Measurements from ENCODE around the gene CDC42EP4.
"Not testable (repeated sequence)": the region's sequence is repeated elsewhere in the genome, so short reads cannot be mapped to it uniquely, and the experiment has no call there.

Gene CDC42EP4

DNA sequence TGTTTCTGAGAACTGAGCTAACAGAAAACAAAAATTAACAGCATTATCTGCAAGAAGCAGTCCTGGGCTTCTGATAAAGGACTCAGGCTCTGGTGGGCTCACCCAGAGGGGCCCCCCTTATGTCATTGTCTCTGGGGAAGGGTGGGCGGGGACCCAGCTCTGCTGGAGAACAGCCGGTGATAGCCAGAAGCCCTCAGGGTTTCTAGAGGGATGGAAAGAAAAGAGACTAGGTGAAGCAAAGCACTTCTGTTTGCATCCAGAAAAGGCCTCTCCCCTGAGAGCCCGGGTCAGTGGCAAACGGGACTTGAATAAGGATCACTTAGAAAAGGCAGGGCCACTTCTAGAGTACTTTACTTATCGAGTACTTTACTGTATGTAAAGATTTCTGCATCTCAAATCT lies 7.0 kb upstream of the CDC42EP4 start:
- DNase-seq = no peak

DNA sequence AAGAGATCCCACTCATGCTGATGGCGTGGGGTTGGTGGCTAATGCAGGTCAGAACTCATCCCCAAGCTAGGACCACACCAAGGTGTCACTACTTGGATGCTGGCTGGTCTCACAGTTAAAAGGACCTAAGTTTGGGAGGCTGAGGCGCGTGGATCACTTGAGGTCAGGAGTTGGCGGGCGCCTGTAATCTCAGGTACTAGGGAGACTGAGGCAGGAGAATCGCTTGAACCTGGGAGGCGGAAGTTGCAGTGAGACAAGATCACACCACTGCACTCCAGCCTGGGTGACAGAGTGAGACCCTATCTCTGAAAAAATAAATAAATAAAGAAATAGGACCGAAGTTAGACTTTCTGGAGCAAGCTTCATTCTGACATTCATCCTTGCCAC lies 6.6 kb upstream of the CDC42EP4 start:
- no peak for DNase-seq

DNA sequence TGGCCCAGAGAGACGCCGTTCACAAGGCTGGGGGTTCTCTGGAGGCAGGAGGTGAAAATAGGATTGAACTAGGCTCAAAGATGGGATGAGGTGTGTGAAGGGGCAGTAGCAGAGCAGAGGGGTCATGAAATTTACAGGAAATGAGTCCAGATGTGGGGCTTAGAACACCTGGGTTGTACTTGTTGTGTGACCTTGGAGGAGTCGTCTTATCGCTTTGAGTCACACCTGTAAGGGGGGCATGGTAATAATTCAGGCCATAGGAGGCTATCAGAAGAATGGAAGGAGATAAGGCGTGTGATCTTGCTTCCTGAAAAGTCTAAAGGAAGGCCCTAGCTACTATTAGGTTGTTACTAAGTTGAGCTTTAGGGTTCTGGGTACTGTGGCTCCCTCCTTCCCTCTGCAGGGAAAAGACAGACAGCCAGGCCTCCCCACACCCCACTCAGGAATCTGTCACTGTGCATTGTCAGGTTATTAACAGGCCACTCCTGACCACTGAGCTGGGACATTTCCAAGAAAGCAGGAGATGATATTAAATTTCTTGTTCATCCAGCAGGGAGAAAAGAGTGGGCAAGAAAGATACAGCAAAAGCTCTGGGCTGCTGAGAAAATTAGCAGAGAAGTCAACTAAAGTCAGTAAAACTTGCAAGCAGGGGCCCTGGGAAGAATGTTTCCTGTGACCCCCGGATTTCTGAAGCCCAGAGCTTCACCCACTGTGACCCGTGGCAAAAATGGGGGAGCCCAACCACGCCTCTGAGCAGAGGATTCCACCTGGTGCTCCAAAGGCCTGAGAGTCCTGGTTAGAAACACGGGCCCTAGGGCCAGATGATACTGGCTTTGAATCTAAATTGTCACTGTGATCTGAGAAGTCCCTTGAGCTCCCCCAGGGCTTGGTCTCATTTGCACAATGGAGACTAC lies 6.0 kb upstream of the CDC42EP4 start:
- DNase-seq = no peak

DNA sequence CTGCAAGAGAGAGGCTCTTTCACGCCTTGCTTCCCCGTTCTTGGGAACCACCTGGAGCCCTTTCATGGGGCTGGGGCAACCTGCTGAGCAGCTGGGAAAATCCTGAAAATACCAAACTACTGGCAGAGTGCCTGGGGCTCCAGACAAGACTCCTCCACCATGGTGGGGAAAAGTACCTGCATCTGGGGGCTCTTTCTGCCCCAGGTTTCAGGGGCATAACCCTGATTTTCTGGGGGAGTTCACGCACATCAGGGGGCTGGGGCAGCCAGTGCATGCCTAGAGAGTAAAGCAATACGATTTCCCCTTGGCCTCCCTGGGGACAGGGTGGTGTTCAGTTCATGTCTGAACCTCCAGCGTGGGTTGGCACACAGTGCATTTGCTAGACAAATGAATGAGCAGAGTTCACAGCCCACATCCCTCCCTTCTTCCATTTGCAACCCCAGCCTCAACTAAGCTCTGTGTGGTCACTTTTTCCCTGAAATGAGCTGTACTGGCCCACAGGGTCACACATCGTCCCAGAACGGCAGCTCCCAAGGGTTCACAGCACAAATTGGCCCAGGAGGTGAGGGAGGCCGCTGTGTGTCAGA lies 5.2 kb upstream of the CDC42EP4 start:
- no peak for DNase-seq

DNA sequence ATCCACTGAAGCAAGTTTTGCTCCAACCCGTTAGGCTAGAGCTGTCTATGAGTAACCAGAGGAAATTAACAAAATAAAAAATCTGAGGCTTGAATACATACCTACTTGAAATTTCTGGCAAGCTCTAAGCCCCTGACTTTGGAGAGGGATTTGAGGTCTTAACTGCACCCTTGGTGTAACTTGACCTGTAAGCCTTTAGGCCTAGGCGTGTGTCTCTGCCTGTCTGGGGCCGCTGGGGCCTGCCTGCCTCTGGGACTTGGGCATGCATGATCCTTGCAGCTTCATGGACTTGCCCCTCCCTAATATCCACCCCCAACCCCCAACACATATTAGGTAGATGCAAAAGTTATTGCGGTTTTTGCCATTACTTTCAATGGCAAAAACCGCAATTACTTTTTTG lies 3.7 kb upstream of the CDC42EP4 start:
- no peak for DNase-seq

DNA sequence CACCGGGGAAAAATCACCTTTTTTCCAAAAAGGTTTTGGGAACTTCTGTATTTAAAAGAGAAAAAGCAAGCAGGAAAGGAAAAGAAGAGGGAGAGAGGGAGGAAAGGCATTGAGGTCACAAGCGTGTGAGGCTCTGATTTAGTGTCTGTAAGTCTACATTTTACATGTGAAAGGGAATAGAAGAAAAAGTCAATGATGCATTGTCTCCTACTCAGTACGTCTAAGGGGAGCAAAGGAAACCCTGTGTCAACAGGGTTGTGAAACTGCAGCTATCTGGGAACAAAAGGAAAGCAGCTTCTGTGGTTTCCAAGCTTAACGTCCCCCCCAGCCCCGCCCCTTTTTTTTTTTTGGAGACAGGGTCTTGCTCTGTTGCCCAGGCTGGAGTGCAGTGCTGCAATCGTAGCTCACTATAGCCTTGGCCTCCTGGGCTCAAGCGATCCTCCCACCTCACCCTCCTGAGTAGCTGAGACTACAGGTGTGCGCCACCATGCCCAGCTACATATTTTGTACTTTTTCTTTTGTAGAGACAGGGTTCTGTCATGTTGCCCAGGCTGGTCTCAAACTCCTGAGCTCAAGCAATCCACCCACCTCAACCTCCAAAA lies 1.8 kb upstream of the CDC42EP4 start:
- DNase-seq = no peak

DNA sequence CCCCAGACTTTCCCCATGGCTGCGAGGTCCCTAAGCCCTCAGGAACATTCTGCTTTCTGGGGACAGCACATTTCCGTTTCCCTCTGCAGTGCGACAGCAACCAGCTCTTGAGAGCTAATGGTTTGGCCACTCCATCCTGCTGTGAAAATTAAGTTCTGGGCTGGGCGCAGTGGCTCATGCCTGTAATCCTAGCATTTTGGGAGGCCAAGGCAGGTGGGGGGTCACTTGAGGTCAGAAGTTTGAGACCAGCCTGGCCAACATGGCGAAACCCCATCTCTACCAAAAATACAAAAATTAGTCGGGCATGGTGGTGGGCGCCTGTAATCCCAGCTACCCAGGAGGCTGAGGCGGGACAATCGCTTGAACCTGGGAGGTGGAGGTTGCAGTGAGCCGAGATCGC lies 1.1 kb upstream of the CDC42EP4 start:
- DNase-seq = not testable (repeated sequence)

DNA sequence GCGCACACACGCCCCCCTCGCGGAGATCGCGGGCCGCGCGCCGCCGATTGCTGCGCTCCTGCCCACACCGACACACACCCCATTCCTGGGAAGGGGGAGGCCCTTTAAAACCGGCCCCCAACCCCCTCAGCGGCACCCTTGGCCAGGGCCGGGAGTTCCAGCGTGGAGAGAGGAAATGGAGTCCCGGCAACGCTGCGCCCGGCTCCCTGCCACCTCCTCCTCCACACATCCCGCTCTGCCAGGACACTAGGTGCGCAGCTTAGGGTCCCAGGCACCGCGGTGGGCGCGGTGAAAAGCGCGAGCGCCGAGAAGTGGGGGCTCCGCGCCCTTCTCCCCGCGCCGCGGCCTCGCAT lies 397 bp downstream of the CDC42EP4 start:
- no peak for DNase-seq

DNA sequence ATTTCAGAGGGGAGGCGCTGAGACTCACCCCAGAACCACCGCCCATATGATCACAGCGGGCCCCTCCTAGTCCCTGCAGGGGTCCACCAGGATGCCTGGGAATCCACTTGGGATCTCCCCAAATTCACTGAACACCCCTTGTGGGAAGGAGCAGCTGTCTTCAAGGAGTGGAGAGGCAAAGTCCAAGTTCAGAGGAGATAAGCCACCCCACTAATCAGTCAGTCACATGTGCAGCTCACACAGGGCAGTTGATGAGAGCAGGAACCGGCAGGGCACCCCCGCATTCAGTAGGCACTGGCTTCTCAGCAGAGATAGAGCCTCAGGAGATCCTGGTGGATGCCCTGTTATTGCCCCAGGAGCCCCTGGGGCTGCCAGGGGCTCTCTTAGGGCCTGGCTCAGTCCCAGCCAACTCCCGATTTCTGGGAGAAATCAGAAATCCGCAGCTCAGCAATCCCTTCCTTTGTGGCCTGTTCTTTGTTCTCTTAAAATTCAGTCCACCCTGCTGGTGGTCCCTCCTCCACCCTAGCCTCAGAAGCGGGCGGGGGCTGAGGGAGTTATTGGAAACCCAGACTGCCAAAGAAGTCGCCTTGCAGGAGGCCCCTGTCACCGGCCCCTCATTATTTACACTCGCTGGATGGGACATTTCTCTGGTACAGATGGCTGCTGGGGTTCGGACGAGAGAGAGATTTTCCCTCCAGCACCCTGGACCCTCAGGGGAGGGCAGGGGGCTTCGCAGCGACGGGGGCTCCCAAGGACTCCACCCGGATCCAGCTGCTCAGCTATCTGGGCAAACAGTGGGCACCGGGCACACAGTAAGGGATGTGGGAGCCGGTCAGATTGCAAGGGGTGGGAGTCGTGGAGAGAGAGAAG lies 1.8 kb downstream of the CDC42EP4 start:
- no peak for DNase-seq

DNA sequence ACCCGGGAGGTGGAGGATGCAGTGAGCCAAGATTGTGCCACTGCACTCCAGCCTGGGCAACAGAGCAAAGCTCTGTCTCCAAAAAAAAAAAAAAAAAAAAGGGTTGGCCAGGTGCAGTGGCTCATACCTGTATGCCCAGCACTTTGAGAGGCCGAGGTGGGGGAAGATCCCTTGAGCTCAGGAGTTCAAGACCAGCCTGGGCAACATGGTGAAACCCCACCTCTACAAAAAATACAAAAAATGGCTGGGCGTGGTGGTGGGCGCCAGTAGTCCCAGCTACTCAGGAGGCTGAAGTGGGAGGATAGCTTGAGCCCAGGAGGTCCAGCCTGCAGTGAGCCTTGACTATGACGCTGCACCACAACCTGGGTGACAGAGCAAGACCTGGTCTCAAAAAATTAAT lies 2.8 kb downstream of the CDC42EP4 start:
- not testable (repeated sequence) for DNase-seq

DNA sequence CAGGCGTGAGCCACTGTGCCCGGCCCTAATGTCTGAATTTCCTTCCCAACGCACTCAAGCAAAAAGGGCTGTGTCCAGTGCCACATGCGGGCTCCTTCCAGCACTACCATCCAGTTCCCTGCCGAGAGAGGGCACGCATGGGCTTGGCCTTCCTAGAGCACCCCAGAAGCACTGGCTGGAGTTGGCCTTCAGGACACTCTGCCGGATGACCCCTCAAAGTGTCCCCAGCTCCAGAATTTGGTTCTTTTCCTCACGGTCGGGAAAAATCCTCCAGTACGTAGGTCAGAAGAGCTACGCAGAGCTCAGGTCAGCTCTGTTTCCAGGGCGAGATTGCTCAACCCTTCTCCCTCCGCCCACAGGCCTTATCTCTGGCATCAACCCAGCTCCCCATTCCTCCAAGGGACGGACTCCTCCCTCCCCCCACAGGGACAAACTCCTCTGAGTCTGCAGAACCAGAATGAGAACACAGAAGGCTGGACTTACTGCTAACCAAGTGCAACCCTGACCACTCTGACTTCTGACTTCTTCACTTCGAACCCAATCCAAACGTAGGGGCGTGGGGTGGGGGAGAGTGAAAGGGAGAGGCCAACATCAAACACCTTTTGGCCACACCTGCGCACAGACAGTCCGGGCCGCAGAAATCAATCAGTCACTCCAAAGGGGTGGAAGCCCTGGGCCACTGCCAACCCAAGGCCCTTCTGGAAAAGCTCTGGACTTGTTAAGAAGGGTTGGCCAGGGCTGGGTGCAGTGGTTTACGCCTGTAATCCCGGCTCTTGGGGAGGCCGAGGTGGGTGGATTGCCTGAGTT lies 3.6 kb downstream of the CDC42EP4 start:
- no peak for DNase-seq

DNA sequence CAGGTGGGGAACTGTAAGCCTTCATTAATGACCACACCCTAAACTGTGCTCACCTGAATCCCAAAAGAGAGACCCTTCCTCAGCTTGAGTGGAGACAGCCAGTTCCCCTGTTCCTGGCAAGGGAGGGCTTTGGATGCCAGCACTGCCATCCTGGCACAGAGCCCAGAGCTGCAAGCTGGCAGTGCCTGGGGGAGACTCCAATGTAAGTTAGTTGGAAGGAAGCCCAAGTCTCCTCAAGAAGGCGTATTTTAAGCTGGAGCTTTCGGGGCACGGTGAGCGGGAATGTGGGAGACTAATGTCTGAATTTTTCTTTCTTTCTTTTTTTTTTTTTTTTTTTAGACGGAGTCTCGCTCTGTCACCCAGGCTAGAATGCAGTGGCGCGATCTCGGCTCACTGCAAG lies 4.7 kb downstream of the CDC42EP4 start:
- no peak for DNase-seq

DNA sequence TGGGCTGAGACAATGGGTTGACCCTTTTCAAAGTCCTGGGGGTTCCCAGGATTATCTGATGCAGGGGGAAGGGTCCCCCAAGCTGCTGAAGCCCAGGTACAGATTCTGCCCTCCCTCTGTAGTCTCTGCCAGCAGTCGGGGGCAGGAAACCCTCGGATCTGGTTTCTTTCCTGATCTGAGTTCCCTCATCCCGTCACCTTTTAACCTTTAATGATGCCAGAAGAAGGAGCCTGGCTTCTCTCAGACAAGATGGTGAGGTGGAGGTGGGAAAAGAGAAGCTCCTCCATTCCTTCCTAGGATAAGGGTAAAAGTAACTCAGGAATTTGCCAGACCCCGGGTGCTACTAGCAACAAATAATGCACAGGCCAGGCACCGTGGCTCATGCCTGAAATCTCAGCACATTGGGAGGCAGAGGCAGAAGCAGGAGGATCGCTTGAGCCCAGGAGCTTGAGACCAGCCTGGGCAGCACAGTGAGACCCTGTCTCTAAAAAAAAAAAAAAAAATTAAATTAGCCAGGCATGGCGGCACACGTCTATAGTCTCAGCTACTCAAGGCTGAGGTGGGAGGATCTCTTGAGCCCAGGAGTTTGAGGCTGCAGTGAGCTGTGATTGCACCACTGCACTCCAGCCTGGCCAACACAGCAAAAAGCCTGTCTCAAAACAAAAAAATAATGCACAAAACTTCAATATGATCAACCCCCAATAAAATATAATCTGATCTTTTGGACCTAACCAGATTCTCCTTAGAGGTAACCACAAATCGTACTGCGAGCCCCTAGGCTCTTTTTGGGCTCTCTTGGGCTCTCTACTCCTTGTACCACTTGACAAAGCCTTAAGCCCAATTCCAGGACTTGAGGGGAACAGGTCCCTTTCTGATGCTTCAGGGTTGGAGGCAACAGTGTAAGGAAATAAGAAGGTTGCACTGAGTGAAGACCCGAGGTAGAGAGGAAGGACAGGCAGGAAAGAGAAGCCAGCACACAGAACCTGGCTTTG lies 5.7 kb downstream of the CDC42EP4 start:
- no peak for DNase-seq

DNA sequence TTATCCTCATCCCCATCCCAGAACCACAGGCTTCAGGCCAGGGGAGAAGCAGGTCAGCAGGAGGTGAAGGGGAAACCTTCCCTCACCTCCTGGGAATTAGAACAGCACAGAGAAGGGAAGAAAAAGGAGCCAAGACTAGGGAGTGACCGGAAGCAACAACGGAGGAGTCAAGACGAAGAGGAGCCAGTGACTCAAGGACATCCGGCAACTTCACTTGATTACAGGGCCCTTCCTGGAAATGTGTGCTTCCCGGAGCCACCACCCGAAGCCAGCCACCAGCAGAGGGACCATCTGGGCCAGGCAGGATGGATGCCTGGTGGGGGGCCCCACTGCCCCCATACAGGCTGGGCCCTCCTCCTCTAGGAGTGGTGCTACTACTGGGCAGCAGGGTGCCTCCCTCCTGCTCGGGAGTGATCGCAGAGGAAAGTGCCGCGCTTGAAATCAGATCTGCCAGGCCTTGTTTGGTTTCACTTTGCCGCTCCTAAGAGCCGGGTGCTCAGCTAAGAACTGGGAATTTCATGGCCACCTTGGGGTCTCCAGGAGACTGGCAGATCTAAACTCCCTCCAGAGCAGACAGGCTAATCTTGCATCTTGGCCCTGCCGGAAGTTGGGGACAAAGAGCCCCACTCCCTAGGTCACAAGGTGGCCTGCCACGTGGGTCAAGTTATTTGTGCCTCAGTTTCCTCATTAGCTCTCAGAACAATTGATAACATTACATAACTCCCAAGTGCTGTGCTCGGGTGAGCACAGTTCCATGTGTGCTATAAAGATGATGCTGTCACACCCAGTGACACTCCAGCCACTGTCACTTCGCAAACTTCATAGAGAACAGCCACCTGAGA lies 6.6 kb downstream of the CDC42EP4 start:
- peak; percentile 1 for DNase-seq

DNA sequence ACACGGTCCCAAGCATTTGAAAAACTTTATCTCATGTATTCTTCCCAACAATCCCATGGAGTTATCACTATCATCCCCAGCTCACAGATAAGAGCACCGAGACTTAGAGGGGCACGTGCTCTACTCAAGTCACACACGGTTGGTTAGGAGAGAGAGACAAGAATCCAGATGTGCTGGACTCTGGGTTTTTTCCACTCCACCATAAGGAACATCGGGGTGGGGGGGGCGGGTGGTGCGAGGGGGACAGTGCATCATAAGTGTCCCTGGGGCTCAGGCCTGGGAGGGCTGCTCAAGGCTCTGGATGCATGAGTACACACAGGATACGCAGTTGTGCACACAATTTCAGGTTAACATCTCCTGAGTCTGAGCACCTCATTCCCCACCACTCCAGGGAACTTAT lies 7.4 kb downstream of the CDC42EP4 start:
- DNase-seq = no peak

DNA sequence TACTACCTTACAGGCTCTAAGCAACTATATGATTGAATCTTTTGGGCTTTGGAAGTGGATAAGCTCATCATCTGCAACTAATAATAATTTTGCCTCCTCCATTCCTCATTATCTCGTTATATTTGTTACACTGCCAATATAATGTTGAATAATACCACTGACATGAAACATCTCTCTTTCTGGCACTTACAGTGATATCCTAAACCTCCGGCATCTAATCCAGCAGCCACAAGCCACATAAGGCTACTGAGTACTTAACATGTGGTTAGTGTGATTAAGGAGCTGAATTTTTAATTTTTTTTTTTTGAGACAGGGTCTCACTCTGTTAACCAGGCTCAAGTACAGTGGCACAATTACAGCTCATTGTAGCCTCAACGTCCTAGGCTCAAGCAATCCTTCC lies 9.6 kb downstream of the CDC42EP4 start:
- DNase-seq = no peak

DNA sequence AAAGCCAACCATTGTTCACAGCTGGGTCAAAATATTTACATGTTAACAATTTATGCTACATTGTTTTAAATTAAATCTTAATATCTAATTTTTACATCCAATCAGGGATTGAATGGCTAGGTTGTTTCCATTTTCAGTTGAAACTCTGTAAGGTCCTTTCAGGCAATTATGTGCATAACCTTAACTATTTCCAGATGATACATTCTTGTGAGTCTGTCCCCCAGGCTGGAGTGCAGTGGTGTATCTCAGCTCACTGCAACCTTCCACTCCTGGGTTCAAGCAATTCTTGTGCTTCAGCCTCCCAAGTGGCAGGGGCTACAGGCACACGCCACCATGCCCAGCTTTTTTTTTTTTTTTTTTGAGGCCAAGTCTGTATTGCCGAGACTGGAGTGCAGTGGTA lies 10.4 kb downstream of the CDC42EP4 start:
- no peak for DNase-seq

DNA sequence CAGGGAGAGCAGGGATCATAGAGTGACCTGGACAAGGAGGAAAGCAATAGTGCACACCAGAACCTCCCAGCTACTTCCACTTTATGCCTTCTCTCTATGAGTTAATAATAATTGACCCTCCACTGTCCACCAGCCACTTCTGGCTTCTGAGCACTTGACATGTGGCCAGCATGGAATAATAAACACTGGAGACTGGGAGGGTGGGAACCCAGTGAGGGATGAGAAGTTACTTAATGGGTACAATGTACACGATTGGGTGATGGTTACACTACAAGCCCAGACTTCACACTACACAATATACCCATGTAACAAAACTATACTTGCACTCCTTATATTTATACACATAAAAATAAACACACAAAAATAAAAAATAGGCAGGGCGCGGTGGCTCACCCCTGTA lies 11.4 kb downstream of the CDC42EP4 start:
- no peak for DNase-seq

DNA sequence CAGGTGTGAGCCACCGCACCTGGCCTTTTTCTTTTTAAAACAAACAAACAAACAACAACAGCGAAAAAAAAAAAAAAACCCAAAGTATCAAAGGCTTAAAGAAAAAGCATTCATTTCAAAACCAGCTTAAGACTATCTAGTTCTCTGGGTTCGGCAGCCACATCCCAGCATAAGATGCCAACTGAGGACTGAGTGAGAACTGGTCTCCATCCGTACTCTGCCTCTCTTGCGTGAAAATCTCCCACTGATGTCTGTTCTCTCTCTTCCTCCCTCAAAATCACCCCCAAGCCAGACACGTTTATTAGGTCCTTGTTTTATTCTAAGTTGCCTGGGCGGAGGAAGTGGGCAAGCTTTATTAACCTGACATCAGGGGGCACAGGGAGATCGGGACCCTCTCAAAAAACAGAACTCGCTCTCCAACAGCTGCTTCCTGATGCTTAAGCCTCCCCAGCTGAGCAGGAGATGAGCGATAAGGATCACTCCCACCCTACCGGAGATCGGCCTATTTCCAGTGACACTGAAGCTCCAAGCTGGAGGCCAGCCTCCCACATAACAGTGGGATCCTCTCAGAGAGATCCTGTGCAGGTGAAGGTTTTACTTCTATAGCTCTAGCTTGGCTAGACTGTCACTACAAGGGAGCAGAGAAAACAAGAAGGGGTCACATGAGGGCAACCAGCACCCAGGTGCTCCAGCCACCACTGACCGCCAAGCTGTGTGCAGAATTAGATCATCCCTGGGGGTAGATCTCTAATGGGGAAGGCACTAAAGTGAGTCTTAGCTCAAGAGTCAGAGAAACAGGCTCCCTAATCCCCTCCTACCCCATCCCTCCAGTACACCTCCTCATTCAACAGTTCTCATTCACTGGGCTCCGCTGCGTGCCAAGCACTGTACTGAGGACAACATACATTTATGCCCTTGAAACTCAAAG lies 13.6 kb downstream of the CDC42EP4 start:
- DNase-seq = no peak

All from NCI-H1417 treated with DMSO at 0.1 percent for 48 hours (cell line).